ENCODE data around the gene PHOSPHO2. TPM values are rescaled to one million over a fixed set of nuclear protein-coding genes. Genes with fewer than 3 reads are reported as not detected.

The PHOSPHO2 gene
- total and polyA plus RNA-seq, 9 of the 15 experiments (the other 6 are each of a cell fraction or from before 2014, with no cell fraction given): 7.8 to 19.1 (median 11.7) TPM

DNA sequence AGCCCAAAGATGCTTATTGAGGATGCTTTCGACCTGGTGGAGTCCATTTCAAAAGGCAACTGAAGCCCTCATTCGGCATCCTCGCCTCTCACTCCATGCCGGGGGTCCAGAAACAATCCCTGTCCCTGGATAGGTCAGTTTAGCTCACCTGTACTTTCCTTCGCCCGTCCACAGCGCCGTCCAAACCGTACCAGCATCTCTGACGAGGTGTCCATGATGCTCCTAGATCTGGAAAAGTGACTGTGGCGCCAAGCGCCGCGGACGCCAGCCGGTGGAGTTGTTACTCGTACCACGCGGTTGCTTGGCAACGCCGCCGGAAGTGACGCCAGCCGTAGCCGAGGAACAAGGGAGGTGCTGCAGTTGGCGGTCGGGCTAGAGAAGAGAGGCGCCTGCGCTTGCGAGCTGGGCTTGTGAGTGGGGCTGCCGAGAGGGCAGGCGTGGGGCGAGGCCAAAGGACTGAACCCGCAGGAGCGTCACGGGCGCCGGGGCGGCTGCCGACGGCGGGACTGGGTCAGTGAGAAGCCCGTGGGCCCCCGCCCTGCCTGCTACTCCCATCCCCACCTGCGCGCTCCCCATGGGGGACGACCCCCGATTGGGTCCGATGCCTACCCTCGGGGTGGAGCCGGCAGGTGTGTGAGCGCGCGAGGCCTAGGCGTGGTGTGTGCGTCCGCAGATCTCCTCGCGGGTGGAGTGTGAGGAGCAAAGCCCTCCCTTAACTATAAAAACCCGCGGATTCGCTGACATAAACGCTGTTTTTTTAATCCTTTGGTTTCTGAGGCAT, at the start of gene PHOSPHO2, which contains the start of gene CFAP210 (continued):
- TF ChIP-seq, protein P1, sequence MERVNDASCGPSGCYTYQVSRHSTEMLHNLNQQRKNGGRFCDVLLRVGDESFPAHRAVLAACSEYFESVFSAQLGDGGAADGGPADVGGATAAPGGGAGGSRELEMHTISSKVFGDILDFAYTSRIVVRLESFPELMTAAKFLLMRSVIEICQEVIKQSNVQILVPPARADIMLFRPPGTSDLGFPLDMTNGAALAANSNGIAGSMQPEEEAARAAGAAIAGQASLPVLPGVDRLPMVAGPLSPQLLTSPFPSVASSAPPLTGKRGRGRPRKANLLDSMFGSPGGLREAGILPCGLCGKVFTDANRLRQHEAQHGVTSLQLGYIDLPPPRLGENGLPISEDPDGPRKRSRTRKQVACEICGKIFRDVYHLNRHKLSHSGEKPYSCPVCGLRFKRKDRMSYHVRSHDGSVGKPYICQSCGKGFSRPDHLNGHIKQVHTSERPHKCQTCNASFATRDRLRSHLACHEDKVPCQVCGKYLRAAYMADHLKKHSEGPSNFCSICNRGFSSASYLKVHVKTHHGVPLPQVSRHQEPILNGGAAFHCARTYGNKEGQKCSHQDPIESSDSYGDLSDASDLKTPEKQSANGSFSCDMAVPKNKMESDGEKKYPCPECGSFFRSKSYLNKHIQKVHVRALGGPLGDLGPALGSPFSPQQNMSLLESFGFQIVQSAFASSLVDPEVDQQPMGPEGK (CRISPR knock-in tag; IDR thresholded peaks at IDR 0.05; ENCODE audit: borderline replicate concordance): no peak
- TF ChIP-seq TCF3 (CRISPR knock-in tag; IDR thresholded peaks at IDR 0.05) (0 out of 2 replicates have a peak, but pooled peaks have one; percentile 20), RBM22 (IDR thresholded peaks at IDR 0.05; ENCODE audit: low read depth, low read length, poor library complexity, severe bottlenecking) (peak; percentile 93), CBX3 (IDR thresholded peaks at IDR 0.05; ENCODE audit: borderline replicate concordance in 1 of 2, low read length in 2 of 2) (no peak; a peak in 1 of 3 replicates), DIDO1 (tag; IDR thresholded peaks at IDR 0.05; ENCODE audit: low read depth) (no peak), POLR2B (IDR thresholded peaks at IDR 0.05; ENCODE audit: low read depth, partially characterized antibody) (peak; percentile 87), FOS (IDR thresholded peaks at IDR 0.05; ENCODE audit: extremely low read depth, insufficient read length) (no peak), SRF (CRISPR knock-in tag; IDR thresholded peaks at IDR 0.05) (peak in 1 of 2 experiments; percentile 76; a peak in 1 of 4 replicates), CXXC5 (CRISPR knock-in tag; IDR thresholded peaks at IDR 0.05) (peak; percentile 86), FOSL1 (tag; conservative IDR thresholded peaks at IDR 0.05) (peak; percentile 49), MYC (IDR thresholded peaks at IDR 0.05; ENCODE audit: low read depth, low read length) (peak; percentile 76), MYC (CRISPR knock-in tag; IDR thresholded peaks at IDR 0.05; ENCODE audit: borderline replicate concordance, low read depth) (peak; percentile 90; the same call in 1 of the 2 replicates), ZNF134 (CRISPR knock-in tag; conservative IDR thresholded peaks at IDR 0.05) (no peak), ADNP (tag; IDR thresholded peaks at IDR 0.05) (no peak), HNRNPLL (IDR thresholded peaks at IDR 0.05; ENCODE audit: low read depth, low read length, poor library complexity, severe bottlenecking) (peak; percentile 86), STAG1 (CRISPR knock-in tag; IDR thresholded peaks at IDR 0.05; ENCODE audit: borderline replicate concordance) (no peak)
- TF ChIP-seq, protein P2, sequence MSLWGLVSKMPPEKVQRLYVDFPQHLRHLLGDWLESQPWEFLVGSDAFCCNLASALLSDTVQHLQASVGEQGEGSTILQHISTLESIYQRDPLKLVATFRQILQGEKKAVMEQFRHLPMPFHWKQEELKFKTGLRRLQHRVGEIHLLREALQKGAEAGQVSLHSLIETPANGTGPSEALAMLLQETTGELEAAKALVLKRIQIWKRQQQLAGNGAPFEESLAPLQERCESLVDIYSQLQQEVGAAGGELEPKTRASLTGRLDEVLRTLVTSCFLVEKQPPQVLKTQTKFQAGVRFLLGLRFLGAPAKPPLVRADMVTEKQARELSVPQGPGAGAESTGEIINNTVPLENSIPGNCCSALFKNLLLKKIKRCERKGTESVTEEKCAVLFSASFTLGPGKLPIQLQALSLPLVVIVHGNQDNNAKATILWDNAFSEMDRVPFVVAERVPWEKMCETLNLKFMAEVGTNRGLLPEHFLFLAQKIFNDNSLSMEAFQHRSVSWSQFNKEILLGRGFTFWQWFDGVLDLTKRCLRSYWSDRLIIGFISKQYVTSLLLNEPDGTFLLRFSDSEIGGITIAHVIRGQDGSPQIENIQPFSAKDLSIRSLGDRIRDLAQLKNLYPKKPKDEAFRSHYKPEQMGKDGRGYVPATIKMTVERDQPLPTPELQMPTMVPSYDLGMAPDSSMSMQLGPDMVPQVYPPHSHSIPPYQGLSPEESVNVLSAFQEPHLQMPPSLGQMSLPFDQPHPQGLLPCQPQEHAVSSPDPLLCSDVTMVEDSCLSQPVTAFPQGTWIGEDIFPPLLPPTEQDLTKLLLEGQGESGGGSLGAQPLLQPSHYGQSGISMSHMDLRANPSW (CRISPR knock-in tag; IDR thresholded peaks at IDR 0.05): peak; percentile 75; the same call in 1 of the 2 replicates
- TF ChIP-seq, protein P3, sequence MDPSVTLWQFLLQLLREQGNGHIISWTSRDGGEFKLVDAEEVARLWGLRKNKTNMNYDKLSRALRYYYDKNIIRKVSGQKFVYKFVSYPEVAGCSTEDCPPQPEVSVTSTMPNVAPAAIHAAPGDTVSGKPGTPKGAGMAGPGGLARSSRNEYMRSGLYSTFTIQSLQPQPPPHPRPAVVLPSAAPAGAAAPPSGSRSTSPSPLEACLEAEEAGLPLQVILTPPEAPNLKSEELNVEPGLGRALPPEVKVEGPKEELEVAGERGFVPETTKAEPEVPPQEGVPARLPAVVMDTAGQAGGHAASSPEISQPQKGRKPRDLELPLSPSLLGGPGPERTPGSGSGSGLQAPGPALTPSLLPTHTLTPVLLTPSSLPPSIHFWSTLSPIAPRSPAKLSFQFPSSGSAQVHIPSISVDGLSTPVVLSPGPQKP (CRISPR knock-in tag; IDR thresholded peaks at IDR 0.05): no peak
